CD14-positive monocyte (primary cell): ENCODE results near the gene ASTN2. TPM values are rescaled to one million over a fixed set of nuclear protein-coding genes. Genes with fewer than 3 reads are reported as not detected.

Source experiments
- DNase-seq, 3 donors: peaks; one replicate each; pipeline ENCODE4 v3.0.0-alpha.2; 2011 to 2022
- H2AFZ ChIP-seq: 2 replicates; pipeline ENCODE4 v1.6.0; 2012; ENCODE audit warnings: mild to moderate bottlenecking, low read depth, low read length, inconsistent platforms; ENCODE audit not compliant: insufficient read depth, poor library complexity, severe bottlenecking
- H3K27ac ChIP-seq, 2 donors: 1 replicate in 1 of 2; 2 replicates in 1 of 2; pipeline ENCODE4 v1.5.1; 2012 to 2013; ENCODE audit warnings: low read length in 2 of 2, control low read depth in 1 of 2, inconsistent platforms in 1 of 2, low read depth in 1 of 2, mild to moderate bottlenecking in 1 of 2
- H3K27me3 ChIP-seq, 2 donors: one replicate each; pipeline versions ENCODE4 v1.6.0 to v1.6.1; 2011 to 2013; ENCODE audit warnings: low read length in 2 of 2; ENCODE audit not compliant: control insufficient read depth in 2 of 2, insufficient read depth in 2 of 2
- H3K36me3 ChIP-seq, 2 donors: replicated peaks in 1 of 2; 1 replicate in 1 of 2; 2 replicates in 1 of 2; pipeline versions ENCODE4 v1.5.1 to v1.6.1; 2012 to 2013; ENCODE audit warnings: low read length in 2 of 2, control low read depth in 1 of 2, inconsistent platforms in 1 of 2, mild to moderate bottlenecking in 1 of 2; ENCODE audit not compliant: insufficient read depth in 2 of 2, control insufficient read depth in 1 of 2
- H3K4me1 ChIP-seq, 2 donors: 1 replicate in 1 of 2; 2 replicates in 1 of 2; pipeline versions ENCODE4 v1.5.1 to v1.6.1; 2012 to 2013; ENCODE audit warnings: low read length in 2 of 2, control low read depth in 1 of 2, inconsistent platforms in 1 of 2, mild to moderate bottlenecking in 1 of 2, moderate library complexity in 1 of 2; ENCODE audit not compliant: insufficient read depth in 2 of 2, control insufficient read depth in 1 of 2
- H3K4me2 ChIP-seq: replicated peaks from 2 replicates; pipeline ENCODE3; 2012; ENCODE audit warnings: low read length, moderate library complexity, mild to moderate bottlenecking; ENCODE audit not compliant: poor library complexity, severe bottlenecking; ENCODE audit errors: extremely low read depth
- H3K4me3 ChIP-seq, 3 experiments: fragments of 200-600 bp in 1 of 3; sonication (generic) in 1 of 3; replicated peaks in 1 of 3; 1 replicate in 2 of 3; 2 replicates in 1 of 3; pipeline ENCODE4 v1.5.1; 2011 to 2013; ENCODE audit warnings: low read length in 3 of 3, mild to moderate bottlenecking in 3 of 3, control low read depth in 2 of 3, low read depth in 2 of 3, inconsistent platforms in 1 of 3, moderate library complexity in 1 of 3
- H3K79me2 ChIP-seq: 2 replicates; pipeline ENCODE4 v1.6.0; 2012; ENCODE audit warnings: mild to moderate bottlenecking, control low read depth, inconsistent platforms, low read length, moderate library complexity; ENCODE audit not compliant: insufficient read depth
- H3K9ac ChIP-seq: 2 replicates; pipeline ENCODE4 v1.6.0; 2017; ENCODE audit warnings: low read length, mild to moderate bottlenecking; ENCODE audit not compliant: insufficient read depth, poor library complexity, severe bottlenecking
- H3K9me3 ChIP-seq, 2 donors: replicated peaks in 1 of 2; 1 replicate in 1 of 2; 2 replicates in 1 of 2; pipeline versions ENCODE4 v1.5.1 to v1.6.1; 2012 to 2013; ENCODE audit warnings: low read length in 2 of 2, control low read depth in 1 of 2; ENCODE audit not compliant: control insufficient read depth in 1 of 2, insufficient read depth in 1 of 2
- H4K20me1 ChIP-seq: 2 replicates; pipeline ENCODE4 v1.6.0; 2012; ENCODE audit warnings: mild to moderate bottlenecking, low read length, control low read depth, moderate library complexity; ENCODE audit not compliant: insufficient read depth
- H3K27ac Mint-ChIP-seq, 7 donors: one replicate each; pipeline ENCODE4 v1.8.0; 2020; ENCODE audit warnings: mild to moderate bottlenecking in 7 of 7, mixed read lengths in 7 of 7, moderate library complexity in 6 of 7, inconsistent platforms in 2 of 7
- H3K27me3 Mint-ChIP-seq, 3 donors: one replicate each; pipeline ENCODE4 v1.8.0; 2021 to 2022; ENCODE audit warnings: low read depth in 3 of 3, mild to moderate bottlenecking in 3 of 3, mixed read lengths in 3 of 3, moderate library complexity in 3 of 3, inconsistent platforms in 1 of 3
- H3K36me3 Mint-ChIP-seq, 2 donors: one replicate each; pipeline ENCODE4 v1.8.0; 2020; ENCODE audit warnings: mixed read lengths in 2 of 2, inconsistent platforms in 1 of 2, mild to moderate bottlenecking in 1 of 2
- H3K4me1 Mint-ChIP-seq: one replicate; pipeline ENCODE4 v1.8.0; 2020; ENCODE audit warnings: mild to moderate bottlenecking, mixed read lengths
- H3K4me3 Mint-ChIP-seq, 2 donors: one replicate each; pipeline ENCODE4 v1.8.0; 2020; ENCODE audit warnings: mild to moderate bottlenecking in 2 of 2, mixed read lengths in 2 of 2, moderate library complexity in 1 of 2
- H3K9me3 Mint-ChIP-seq, 7 donors: one replicate each; pipeline ENCODE4 v1.8.0; 2020 to 2022; ENCODE audit warnings: mixed read lengths in 7 of 7, mild to moderate bottlenecking in 6 of 7, moderate library complexity in 6 of 7, inconsistent platforms in 2 of 7
- CTCF ChIP-seq: fragments of 200-600 bp; IDR thresholded peaks from one replicate; pipeline ENCODE4 v1.8.0; 2022; ENCODE audit warnings: antibody characterized with exemption, mild to moderate bottlenecking
- WGBS: methylation state at CpG from one replicate; pipeline ENCODE4 v1.1.5; 2013; ENCODE audit warnings: missing lambda C conversion rate; ENCODE audit not compliant: insufficient coverage; 5-methylcytosine and 5-hydroxymethylcytosine counted together
- intact Hi-C, 2 donors: fragments of 100-400 bp; cut with micrococcal nuclease; formaldehyde crosslinking; loops; one replicate each; pipeline versions ENCODE4 v1.15.0 to v1.15.1; 2023
- polyA plus RNA-seq, 3 donors: library from polyadenylated mRNA; depleted of rRNA in 1 of 3; unstranded in 2 of 3; stranded (reverse) in 1 of 3; fragments of 300-500 nt in 2 of 3; fragments of >200 nt in 1 of 3; fragmentation: Illumina TruSeq in 2 of 3; gene quantifications; 1 replicate in 2 of 3; 2 replicates in 1 of 3; pipeline ENCODE4 v1.2.3, GENCODE V29; 2012 to 2021

Gene ASTN2
- polyA plus RNA-seq, 3 donors: not detected

- H3K9me3 Mint-ChIP-seq: peaks cover 0 to 3% (median 2%) of the 10 kb centered on the region in 7 donors
- Histone ChIP-seq H3K36me3 (no peaks in the 10 kb centered on the region), H3K27me3 (no peaks in the 10 kb centered on the region), H3K4me2 (no peak overlapping the region), H3K4me1 (no peaks in the 10 kb centered on the region), H3K9me3 (peaks cover 0 to 3% of the 10 kb centered on the region in 2 donors), H3K27ac (no peak overlapping the region), H2AFZ (no peak overlapping the region), H4K20me1 (no peaks in the 10 kb centered on the region), H3K9ac (no peak overlapping the region), H3K4me3 (no peak overlapping the region), H3K79me2 (no peaks in the 10 kb centered on the region)
- TF ChIP-seq CTCF: no peak
- intact Hi-C loops: no loop called here
- H3K27ac Mint-ChIP-seq: no peak overlapping the region
- H3K4me3 Mint-ChIP-seq: no peak overlapping the region
- no peaks in the 10 kb centered on the region for H3K27me3 Mint-ChIP-seq
- H3K4me1 Mint-ChIP-seq: no peaks in the 10 kb centered on the region
- no CpG with 5 or more reads among the region's 2 CpGs for WGBS
- DNase-seq: no peak
- H3K36me3 Mint-ChIP-seq: no peaks in the 10 kb centered on the region
These were observed 147.9 kb downstream of the ASTN2 start for GRCh38 chr9:117266855-117267497.

- H3K4me3 Mint-ChIP-seq: no peak overlapping the region
- Histone ChIP-seq H3K4me2 (no peak overlapping the region), H4K20me1 (no peaks in the 10 kb centered on the region), H3K9me3 (no peaks in the 10 kb centered on the region), H3K36me3 (no peaks in the 10 kb centered on the region), H3K27me3 (no peaks in the 10 kb centered on the region), H2AFZ (no peak overlapping the region), H3K9ac (no peak overlapping the region), H3K79me2 (no peaks in the 10 kb centered on the region), H3K4me3 (no peak overlapping the region), H3K27ac (no peak overlapping the region), H3K4me1 (no peaks in the 10 kb centered on the region)
- 86% methylated on average over 3 of the region's 4 CpGs for WGBS
- H3K4me1 Mint-ChIP-seq: no peaks in the 10 kb centered on the region
- no peak for TF ChIP-seq CTCF
- H3K27me3 Mint-ChIP-seq: no peaks in the 10 kb centered on the region
- DNase-seq: no peak
- no peak overlapping the region for H3K27ac Mint-ChIP-seq
- H3K36me3 Mint-ChIP-seq: no peaks in the 10 kb centered on the region
- intact Hi-C loops: no loop called here
- H3K9me3 Mint-ChIP-seq: peaks cover 0 to 3% (median 0%) of the 10 kb centered on the region in 7 donors
These were observed 149.6 kb downstream of the ASTN2 start for GRCh38 chr9:117265253-117265652.
